Calu3 (cell line): ENCODE results near the gene SLBP. TPM values are rescaled to one million over a fixed set of nuclear protein-coding genes. Genes with fewer than 3 reads are reported as not detected.

ENCODE experiments used
- BruUV-seq: library from RNA; stranded (reverse); fragments of 400-500 nt; replicated peaks from 2 replicates; lab custom pipeline; 2021; lab: Mats Ljungman, UMichigan
- CTCF ChIA-PET: fragments of 300-600 bp; sonication (Branson Sonifier 250); formaldehyde crosslinking; loops from one replicate; lab custom pipeline; 2022; ENCODE audit warnings: antibody characterized with exemption; lab: Charles Lee
- DNase-seq: peaks from one replicate; pipeline ENCODE4 v3.0.0; 2022
- H3K27ac Mint-ChIP-seq: one replicate; pipeline ENCODE4 v1.8.0; 2022; ENCODE audit warnings: mixed read lengths; ENCODE audit not compliant: unreplicated experiment
- H3K27me3 Mint-ChIP-seq: one replicate; pipeline ENCODE4 v1.8.0; 2022; ENCODE audit warnings: mixed read lengths; ENCODE audit not compliant: unreplicated experiment
- H3K36me3 Mint-ChIP-seq: one replicate; pipeline ENCODE4 v1.8.0; 2022; ENCODE audit warnings: mild to moderate bottlenecking, moderate library complexity, mixed read lengths; ENCODE audit not compliant: insufficient read depth, unreplicated experiment
- H3K4me1 Mint-ChIP-seq: one replicate; pipeline ENCODE4 v1.8.0; 2022; ENCODE audit warnings: mild to moderate bottlenecking, low read depth, mixed read lengths; ENCODE audit not compliant: unreplicated experiment
- H3K4me3 Mint-ChIP-seq: one replicate; pipeline ENCODE4 v1.8.0; 2022; ENCODE audit warnings: mild to moderate bottlenecking, low read depth, moderate library complexity, mixed read lengths; ENCODE audit not compliant: unreplicated experiment
- H3K9me3 Mint-ChIP-seq: one replicate; pipeline ENCODE4 v1.8.0; 2022; ENCODE audit warnings: low read depth, mixed read lengths; ENCODE audit not compliant: unreplicated experiment
- intact Hi-C: fragments of 100-400 bp; cut with micrococcal nuclease; formaldehyde crosslinking; loops from one replicate; pipeline ENCODE4 v1.10.0; 2022; ENCODE audit not compliant: unreplicated experiment
- total RNA-seq: library from RNA; stranded (reverse); gene quantifications from 2 replicates; pipeline ENCODE4 v1.2.3, GENCODE V29; 2022
- TF ChIP-seq, protein P1 (sequence below): fragments of 200-600 bp; IDR thresholded peaks from one replicate; pipeline ENCODE4 v1.8.0; 2022; ENCODE audit warnings: antibody characterized with exemption; ENCODE audit not compliant: unreplicated experiment

SLBP gene
- total RNA-seq, 1 experiment from 2014 or later: 46.1 TPM

DNA sequence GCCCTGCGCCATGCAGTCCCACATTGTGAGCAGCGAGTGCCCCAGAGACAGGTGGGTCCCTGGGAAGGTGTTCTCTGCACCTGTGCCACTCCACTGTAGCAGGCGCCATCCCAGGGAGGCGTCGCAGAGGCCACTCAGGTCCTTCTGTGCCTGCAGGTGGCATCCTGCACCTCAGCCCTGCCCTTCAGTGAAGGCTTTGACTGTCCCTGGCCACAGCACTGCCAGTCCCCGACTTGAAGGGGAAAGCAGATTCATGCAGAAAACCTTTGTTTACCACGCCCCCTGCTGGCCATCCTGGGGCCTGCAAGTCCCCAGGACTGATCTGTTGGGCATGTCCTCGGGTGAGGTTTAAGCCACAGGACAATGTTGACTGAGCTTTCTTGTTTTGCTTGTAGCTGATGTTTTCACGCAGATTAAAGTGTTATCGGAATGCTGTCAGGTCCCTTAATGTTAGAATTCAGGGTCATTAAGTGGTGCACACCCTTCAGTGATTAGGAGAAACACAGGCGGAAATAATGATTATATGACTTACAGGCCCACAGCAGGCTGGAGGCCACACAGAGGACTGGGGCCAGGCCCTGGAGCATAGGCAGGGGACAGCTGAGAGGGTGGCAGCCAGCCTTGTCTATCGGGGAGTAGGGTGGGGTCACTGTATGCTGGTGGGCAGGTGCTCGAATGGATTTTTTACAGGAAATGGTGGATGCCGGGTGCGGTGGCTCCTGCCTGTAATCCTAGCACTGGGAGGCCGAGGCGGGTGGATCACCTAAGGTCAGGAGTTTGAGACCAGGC lies 14.2 kb upstream of the SLBP start:
- peak; percentile 89 for DNase-seq
- H3K4me3 Mint-ChIP-seq: peak overlapping the region; percentile 57
- peaks cover 56% of the 10 kb centered on the region for H3K4me1 Mint-ChIP-seq
- BruUV-seq: no TSS peak
- TF ChIP-seq, protein P1, sequence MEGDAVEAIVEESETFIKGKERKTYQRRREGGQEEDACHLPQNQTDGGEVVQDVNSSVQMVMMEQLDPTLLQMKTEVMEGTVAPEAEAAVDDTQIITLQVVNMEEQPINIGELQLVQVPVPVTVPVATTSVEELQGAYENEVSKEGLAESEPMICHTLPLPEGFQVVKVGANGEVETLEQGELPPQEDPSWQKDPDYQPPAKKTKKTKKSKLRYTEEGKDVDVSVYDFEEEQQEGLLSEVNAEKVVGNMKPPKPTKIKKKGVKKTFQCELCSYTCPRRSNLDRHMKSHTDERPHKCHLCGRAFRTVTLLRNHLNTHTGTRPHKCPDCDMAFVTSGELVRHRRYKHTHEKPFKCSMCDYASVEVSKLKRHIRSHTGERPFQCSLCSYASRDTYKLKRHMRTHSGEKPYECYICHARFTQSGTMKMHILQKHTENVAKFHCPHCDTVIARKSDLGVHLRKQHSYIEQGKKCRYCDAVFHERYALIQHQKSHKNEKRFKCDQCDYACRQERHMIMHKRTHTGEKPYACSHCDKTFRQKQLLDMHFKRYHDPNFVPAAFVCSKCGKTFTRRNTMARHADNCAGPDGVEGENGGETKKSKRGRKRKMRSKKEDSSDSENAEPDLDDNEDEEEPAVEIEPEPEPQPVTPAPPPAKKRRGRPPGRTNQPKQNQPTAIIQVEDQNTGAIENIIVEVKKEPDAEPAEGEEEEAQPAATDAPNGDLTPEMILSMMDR: peak; percentile 90
- H3K27me3 Mint-ChIP-seq: no peaks in the 10 kb centered on the region
- no peaks in the 10 kb centered on the region for H3K9me3 Mint-ChIP-seq
- peaks cover 75% of the 10 kb centered on the region for H3K36me3 Mint-ChIP-seq
- CTCF ChIA-PET: interaction anchor here (1.0 to 2.4 kb wide), 5 partner anchors 14 to 77 kb away, joined by 3 to 21 read pairs (median 4); partner anchors contain the start of gene SLBP
- H3K27ac Mint-ChIP-seq: peak overlapping the region; percentile 94
- intact Hi-C loops: no loop called here

DNA sequence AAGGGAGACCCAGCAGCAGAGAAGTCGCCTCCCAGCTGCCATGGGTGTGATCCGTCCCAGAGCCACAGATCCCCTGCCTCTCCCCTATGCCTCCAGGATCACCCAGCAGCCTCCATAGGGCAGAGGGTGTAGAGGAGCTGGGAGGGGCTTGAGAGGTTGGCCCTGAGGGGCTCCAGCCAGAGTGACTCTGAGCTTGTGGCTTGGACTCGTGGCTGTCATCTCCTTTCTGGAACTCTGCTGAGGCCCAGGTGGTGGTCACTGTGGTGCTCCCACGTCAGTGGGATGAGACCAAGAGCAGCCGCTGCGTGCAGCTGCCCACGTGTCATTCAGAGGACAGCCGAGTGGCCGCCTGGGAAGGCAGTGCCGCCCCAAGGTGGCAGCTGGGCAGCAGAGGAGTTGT lies 13.4 kb upstream of the SLBP start:
- intact Hi-C loops: no loop called here
- TF ChIP-seq, protein P1: no peak
- no TSS peak for BruUV-seq
- no peak overlapping the region for H3K4me3 Mint-ChIP-seq
- peaks cover 56% of the 10 kb centered on the region for H3K4me1 Mint-ChIP-seq
- peaks cover 78% of the 10 kb centered on the region for H3K36me3 Mint-ChIP-seq
- CTCF ChIA-PET: no interaction called here
- H3K9me3 Mint-ChIP-seq: no peaks in the 10 kb centered on the region
- no peaks in the 10 kb centered on the region for H3K27me3 Mint-ChIP-seq
- no peak overlapping the region for H3K27ac Mint-ChIP-seq
- no peak for DNase-seq

DNA sequence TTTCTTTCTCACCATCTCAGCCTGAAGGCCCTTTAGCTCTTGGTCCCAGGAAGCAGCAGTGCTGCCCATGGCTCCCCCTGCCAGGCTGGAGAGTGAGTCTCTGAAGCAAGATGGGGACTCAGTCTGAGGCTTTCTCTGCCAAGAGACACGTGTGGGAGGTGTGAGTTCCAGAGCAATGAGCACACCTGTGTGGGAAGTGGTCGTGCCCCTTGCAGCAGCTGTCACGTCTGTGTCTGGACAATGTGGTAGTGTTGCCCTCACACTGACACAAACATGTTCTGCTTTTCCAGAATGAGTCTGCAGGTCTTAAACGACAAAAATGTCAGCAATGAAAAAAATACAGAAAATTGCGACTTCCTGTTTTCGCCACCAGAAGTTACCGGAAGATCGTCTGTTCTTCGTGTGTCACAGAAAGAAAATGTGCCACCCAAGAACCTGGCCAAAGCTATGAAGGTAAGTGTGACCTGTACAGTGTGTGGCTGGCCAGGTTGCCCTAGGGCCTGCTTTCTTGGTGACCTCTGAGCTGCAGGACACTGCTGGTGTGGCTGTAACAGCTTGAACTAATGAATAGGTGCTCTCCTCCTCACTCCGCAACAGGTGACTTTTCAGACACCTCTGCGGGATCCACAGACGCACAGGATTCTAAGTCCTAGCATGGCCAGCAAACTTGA lies 11.1 kb upstream of the SLBP start:
- TF ChIP-seq, protein P1: no peak
- DNase-seq: no peak
- TSS peak; percentile 20 for BruUV-seq
- peak overlapping the region; percentile 91 for H3K27ac Mint-ChIP-seq
- peak overlapping the region; percentile 95 for H3K4me3 Mint-ChIP-seq
- CTCF ChIA-PET: no interaction called here
- H3K9me3 Mint-ChIP-seq: no peaks in the 10 kb centered on the region
- intact Hi-C loops: no loop called here
- peaks cover 41% of the 10 kb centered on the region for H3K4me1 Mint-ChIP-seq
- H3K27me3 Mint-ChIP-seq: no peaks in the 10 kb centered on the region
- peaks cover 85% of the 10 kb centered on the region for H3K36me3 Mint-ChIP-seq

DNA sequence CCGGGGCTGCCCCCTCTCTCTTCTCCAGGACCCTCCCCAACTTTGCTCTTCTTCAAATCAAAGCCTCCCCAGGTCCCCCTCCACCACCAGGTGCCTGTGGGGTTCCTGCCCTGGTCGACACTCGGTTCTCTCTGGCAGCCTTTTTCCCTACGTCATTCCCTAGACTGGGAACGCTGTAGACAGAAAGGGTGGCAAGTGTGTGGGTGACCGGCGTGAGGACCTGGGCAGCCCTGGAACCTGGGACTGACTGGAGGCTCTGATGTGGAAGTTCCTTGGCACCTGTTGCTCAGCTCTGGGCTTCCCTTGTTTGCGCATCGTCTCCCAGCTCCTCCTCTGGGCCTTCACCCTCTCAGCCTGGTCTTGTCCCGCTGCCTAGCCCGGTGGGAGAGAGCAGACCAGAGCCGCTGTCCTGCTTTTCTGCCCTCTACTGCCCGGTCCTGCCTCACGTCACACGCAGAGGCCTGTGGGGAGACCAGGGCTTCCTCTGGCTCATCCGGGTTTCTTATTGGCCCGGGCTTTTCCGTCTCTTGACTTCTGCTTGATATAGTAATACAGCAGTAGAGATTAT lies 10.5 kb upstream of the SLBP start:
- Mint-ChIP-seq H3K4me3 (peak overlapping the region; percentile 95), H3K27ac (peak overlapping the region; percentile 91), H3K36me3 (peaks cover 85% of the 10 kb centered on the region), H3K27me3 (no peaks in the 10 kb centered on the region), H3K4me1 (peaks cover 35% of the 10 kb centered on the region), H3K9me3 (no peaks in the 10 kb centered on the region)
- CTCF ChIA-PET: no interaction called here
- intact Hi-C loops: no loop called here
- TF ChIP-seq, protein P1: no peak
- no peak for DNase-seq
- no TSS peak for BruUV-seq
